NT2/D1 (cell line): ENCODE data around the gene AHI1.

ENCODE experiments used
- SUZ12 ChIP-seq: IDR thresholded peaks from 2 replicates; pipeline ENCODE4 v1.6.1; 2011; ENCODE audit not compliant: insufficient read length, insufficient read depth; ENCODE audit errors: extremely low read depth
- YY1 ChIP-seq: IDR thresholded peaks from 2 replicates; pipeline ENCODE4 v1.6.1; 2011; ENCODE audit not compliant: insufficient read length, insufficient read depth

- TF ChIP-seq SUZ12 (no peak), YY1 (no peak)
Observed at GRCh38 chr6:135497412-135498184, at the start of gene AHI1.
